ENCODE results near the gene APOBEC3F. TPM values are rescaled to one million over a fixed set of nuclear protein-coding genes. Genes with fewer than 3 reads are reported as not detected.

APOBEC3F gene
- total RNA-seq, 1 donor from 2014 or later = 4.0 TPM

DNA sequence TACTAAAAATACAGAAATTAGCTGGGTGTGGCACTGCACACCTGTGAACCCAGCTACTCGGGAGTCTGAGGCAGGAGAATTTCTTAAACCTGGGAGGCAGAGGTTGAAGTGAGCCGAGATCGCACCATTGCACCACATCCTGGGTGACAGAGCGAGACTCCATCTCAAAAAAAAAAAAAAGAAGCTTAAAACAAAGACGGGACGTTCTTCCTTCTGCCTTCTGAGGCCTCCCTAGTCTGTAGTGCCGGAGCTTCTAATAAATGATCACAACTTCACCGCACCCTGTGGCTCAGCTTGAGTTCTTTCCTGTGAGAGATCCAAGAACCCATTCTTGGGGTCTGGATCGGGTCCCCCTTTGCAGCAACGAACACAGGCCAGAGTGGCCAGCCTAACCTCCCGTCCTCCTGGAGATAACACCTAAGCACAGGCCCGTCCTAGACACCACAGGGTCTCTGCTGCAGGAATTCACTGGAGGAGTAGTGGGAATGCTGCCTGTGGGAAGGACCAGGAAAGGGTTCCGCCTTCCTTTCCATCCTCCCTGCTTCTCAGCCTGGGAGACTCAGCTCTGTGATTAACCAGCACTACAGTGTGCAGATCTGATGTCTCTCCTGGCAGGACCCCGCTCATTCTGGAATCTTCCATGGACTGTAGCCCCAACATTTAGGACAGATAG, 54.2 kb downstream of the APOBEC3F start:
- no peak for DNase-seq

DNA sequence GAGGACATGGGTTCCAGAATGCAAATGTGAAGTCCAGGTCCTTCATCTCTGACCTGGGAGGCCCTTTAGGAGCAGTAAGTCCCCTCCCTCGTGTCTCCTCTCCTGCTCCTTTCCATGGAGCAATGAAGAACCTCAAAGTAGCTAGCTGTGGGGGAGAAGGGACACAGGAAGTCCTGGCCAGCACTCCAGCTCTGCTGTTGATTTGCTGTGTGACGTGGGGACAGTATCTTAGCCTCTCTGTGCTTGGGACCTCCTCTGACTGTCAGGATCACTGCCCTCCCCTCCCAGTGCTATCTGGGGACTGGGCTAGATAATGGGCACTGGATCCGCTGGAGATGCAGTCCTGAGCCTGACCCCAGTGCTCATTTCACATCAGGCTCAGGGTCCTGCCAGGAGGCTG, 55.3 kb downstream of the APOBEC3F start:
- DNase-seq = no peak

DNA sequence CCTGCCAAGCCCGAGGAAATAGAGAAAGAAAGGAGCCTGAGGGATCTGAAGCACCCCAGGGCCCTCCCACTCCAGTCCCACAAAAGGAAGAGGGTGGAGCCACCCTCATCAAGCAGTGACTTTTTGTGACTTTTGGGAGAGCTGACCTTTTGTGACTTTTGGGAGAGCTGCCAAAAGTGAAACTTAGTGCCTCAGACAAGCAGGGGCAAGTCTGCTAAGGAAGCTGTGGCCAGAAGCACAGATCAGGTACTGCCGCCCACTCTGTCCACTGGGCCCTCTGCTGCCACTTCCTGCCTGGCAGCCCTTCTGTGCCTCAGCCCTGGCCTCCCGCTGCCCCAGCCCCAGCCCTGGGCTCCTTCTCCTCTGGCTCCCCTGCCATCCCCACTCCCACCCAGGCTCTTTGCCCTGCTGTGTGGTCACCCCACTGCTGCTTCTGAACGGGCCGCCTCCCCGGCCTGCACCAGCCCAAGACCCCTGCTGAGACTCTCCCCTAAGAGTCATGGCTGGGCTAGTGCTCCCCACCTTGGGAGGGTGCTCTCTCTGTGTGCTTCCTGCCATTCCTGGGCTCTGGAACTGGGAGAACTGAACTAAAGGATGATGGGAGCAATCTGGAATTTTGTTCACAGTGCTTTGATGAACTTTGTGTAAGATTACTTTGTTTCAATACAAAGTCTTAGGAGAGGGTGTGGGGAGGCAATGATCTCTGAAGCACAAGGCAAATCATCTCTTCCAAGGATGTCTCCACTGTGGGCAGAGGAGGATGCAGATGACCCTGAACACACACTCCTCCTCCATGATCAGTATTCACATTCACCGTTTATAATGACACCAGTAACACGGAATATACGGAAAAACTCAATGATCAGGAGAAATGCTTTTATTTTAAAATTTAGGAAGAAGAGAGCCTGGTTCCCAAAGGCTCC, 56.7 kb downstream of the APOBEC3F start, which contains the start of gene APOBEC3H:
TSS of gene APOBEC3H (plus strand) at position 147 of the 923 bp plus-strand sequence. CDS start 3,035 bp downstream, outside the sequence.
- no peak for DNase-seq

DNA sequence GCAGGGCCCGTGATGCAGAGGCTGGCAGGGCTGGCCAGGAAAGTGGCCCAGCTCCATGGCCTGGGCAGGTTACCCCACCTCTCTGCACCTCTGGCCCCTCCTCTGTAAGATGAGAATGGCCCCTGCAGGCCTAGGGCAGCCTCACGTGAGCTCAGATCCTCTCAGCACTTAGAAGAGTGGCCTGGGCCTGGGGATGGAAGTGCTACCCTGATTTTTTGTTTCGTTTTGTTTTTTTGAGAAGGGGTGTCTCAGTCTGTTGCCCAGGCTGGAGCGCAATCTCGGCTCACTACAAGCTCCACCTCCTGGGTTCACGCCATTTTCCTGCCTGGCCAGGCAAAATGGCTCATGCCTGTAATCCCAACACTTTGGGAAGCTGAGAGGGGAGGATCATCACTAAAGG, 57.4 kb downstream of the APOBEC3F start:
- DNase-seq = no peak

DNA sequence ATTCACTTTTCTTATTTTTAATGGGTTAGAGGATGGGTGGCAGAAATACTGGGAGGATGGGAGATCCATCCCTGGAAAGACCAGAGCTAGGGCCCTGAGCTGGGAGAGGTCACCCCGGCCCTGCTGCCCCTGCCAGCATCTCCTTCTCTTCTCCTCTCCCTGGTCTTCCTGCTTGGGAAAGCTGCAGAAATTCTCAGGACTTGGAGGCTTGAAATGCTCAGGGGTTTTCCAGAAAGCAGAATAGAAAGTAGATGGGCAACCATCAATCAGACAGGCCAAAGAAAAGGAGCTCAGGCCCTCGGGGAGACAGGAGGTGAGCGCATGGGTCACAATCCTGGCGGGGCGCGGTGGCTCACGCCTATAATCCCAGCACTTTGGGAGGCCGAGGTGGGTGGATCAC, 57.9 kb downstream of the APOBEC3F start:
- no peak for DNase-seq

DNA sequence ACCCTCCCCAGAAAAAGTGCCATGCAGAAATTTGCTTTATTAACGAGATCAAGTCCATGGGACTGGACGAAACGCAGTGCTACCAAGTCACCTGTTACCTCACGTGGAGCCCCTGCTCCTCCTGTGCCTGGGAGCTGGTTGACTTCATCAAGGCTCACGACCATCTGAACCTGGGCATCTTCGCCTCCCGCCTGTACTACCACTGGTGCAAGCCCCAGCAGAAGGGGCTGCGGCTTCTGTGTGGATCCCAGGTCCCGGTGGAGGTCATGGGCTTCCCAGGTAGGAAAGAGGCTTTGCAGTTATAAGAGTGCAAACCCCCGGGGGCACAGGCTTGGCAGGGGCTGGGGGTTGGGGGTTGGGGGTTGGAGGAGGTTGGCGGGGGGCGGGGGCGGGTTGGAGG, 60.6 kb downstream of the APOBEC3F start:
- no peak for DNase-seq

DNA sequence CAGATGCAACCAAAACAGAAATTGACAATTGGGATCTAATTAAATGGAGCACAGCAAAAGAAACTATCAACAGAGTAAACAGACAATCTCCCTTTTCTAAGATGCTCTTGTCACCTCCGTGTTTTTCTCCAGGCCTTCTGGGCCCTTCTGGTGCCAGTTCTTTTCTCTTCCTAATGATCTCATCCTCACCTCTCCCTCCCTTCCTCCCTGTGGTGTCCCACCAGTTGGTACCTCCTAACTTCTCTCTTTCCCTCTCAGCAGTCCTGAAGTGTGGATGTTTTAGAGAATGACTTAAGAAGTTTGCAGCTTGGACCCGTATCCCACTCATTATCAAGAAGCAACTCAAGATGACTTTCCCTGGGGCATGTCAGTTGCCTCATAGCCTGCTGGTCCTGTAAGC, 62.8 kb downstream of the APOBEC3F start:
- no peak for DNase-seq

Small RNA genes lying within 50 kb of the gene (small RNA-seq; reads per million reads assigned to genes)
- gene AL022318.2 (ENCODE audit: low replicate concordance) = not detected

Other genes with a start within 250 kb of the APOBEC3F start
- 9.5 TPM for gene DNAL4, start 246.7 kb upstream of the APOBEC3F start, total RNA-seq
- 2.5 TPM for gene NPTXR, start 196.8 kb upstream of the APOBEC3F start, total RNA-seq
- gene CBX6, start 168.6 kb upstream of the APOBEC3F start, total RNA-seq = 18.0 TPM
- 12.6 TPM for gene APOBEC3A, start 83.3 kb upstream of the APOBEC3F start, total RNA-seq
- 3.1 TPM for gene APOBEC3B, start 58.5 kb upstream of the APOBEC3F start, total RNA-seq
- 4.1 TPM for gene APOBEC3C, start 26.6 kb upstream of the APOBEC3F start, total RNA-seq
- gene APOBEC3D, start 19.7 kb upstream of the APOBEC3F start, total RNA-seq = 0.39 TPM
- gene APOBEC3G, start 36.4 kb downstream of the APOBEC3F start, total RNA-seq = 4.4 TPM
- gene APOBEC3H, start 56.4 kb downstream of the APOBEC3F start, total RNA-seq = not detected
- 4.0 TPM for gene CBX7, start 111.8 kb downstream of the APOBEC3F start, total RNA-seq
- 10.9 TPM for gene PDGFB, start 204.1 kb downstream of the APOBEC3F start, total RNA-seq

Data from skin of body (tissue), 3 donors.